Left cardiac atrium (tissue), 4 donors: ENCODE data around the gene CLDN17. TPM values are rescaled to one million over a fixed set of nuclear protein-coding genes. Genes with fewer than 3 reads are reported as not detected.

ENCODE experiments used
- ATAC-seq, 2 donors: fragments of 200-7000 bp; cut with Tn5 transposase; one replicate each; pipeline ENCODE4 v1.9.1; 2020; ENCODE audit warnings: mild to moderate bottlenecking in 2 of 2, moderate library complexity in 2 of 2
- DNase-seq: peaks from one replicate; pipeline ENCODE4 v3.0.0-alpha.2; 2020
- intact Hi-C, 2 donors: fragments of 100-400 bp; cut with DNase I; formaldehyde crosslinking; loops; one replicate each; pipeline versions ENCODE4 v1.14.1 to v1.15.1; 2022 to 2023
- total RNA-seq, 2 donors: library from RNA; stranded (reverse); fragmentation: NEBNext Ultra II Directional; extraction: Animal tissue kit (Norgen Biotek cat#: 25700); gene quantifications; one replicate each; pipeline ENCODE4 v1.2.1, GENCODE V29; 2021
- donor health status: DM: no; HTN: yes; CAD: no.
- donor health status: DM: no; HTN: yes; CAD: no; lungs with severe emphysema.
- donor health status: DM: yes; HTN: yes; CAD: no.
- donor health status: Dilated cardiomyopathy.

CLDN17 gene
- total RNA-seq, 2 donors from 2014 or later, result not detected

GRCh38 chr21:30138483-30138882, 28.1 kb downstream of the CLDN17 start:
- ATAC-seq, result no peak
- intact Hi-C loops, result no loop called here

GRCh38 chr21:30129246-30129645, 37.4 kb downstream of the CLDN17 start:
- no peak for DNase-seq
- no peak for ATAC-seq
- intact Hi-C loops, result no loop called here

More at GRCh38 chr21:30138483-30138882, 28.1 kb downstream of the CLDN17 start:
- DNase-seq, result no peak

GRCh38 chr21:30126576-30126975, 40.0 kb downstream of the CLDN17 start:
- ATAC-seq (no peak), DNase-seq (no peak)
- intact Hi-C loops, result no loop called here

GRCh38 chr21:30117631-30118030, 49.0 kb downstream of the CLDN17 start:
- ATAC-seq (no peak), DNase-seq (no peak)
- intact Hi-C loops, result no loop called here

GRCh38 chr21:30116479-30116878, 50.1 kb downstream of the CLDN17 start:
- ATAC-seq (no peak), DNase-seq (no peak)
- intact Hi-C loops, result no loop called here

Other genes with a start within 250 kb of the CLDN17 start
- gene GRIK1, start 226.8 kb downstream of the CLDN17 start, total RNA-seq, result not detected
- not detected for gene CLDN8, start 49.3 kb upstream of the CLDN17 start, total RNA-seq
- gene KRTAP24-1, start 116.1 kb upstream of the CLDN17 start, total RNA-seq, result not detected
- gene KRTAP25-1, start 122.7 kb upstream of the CLDN17 start, total RNA-seq, result not detected
- gene KRTAP26-1, start 153.5 kb upstream of the CLDN17 start, total RNA-seq, result not detected
- not detected for gene KRTAP27-1, start 170.9 kb upstream of the CLDN17 start, total RNA-seq
- not detected for gene KRTAP23-1, start 181.8 kb upstream of the CLDN17 start, total RNA-seq
- gene KRTAP13-2, start 205.5 kb upstream of the CLDN17 start, total RNA-seq, result not detected
- gene KRTAP13-1, start 229.2 kb upstream of the CLDN17 start, total RNA-seq, result not detected